GM12874 (cell line): ENCODE data around the gene APPL2.

Source experiments
- CTCF ChIP-seq: IDR thresholded peaks from 2 replicates; pipeline ENCODE4 v1.5.1; 2011; ENCODE audit warnings: low read depth, mild to moderate bottlenecking, control low read depth, low read length, moderate library complexity; ENCODE audit not compliant: insufficient read depth

Gene APPL2

GRCh38 chr12:105256011-105256410, 20.0 kb upstream of the APPL2 start:
- TF ChIP-seq CTCF, result no peak

- TF ChIP-seq CTCF, result no peak
Observed at GRCh38 chr12:105253866-105254513, 18.0 kb upstream of the APPL2 start.

GRCh38 chr12:105252901-105253300, 16.9 kb upstream of the APPL2 start:
- TF ChIP-seq CTCF, result no peak

- TF ChIP-seq CTCF, result no peak
Observed at GRCh38 chr12:105245291-105245690, 9.3 kb upstream of the APPL2 start.

- no peak for TF ChIP-seq CTCF
Observed at GRCh38 chr12:105240228-105240627, 4.3 kb upstream of the APPL2 start.

GRCh38 chr12:105239304-105239703, 3.3 kb upstream of the APPL2 start:
- no peak for TF ChIP-seq CTCF

- no peak for TF ChIP-seq CTCF
Observed at GRCh38 chr12:105237666-105238065, 1.7 kb upstream of the APPL2 start.
